Spleen (tissue), 7 donors: ENCODE results near the gene ATRIP.

Experiments
- CTCF ChIP-seq, 11 experiments: fragments of 200-600 bp in 7 of 11; fragments of 450-650 bp in 4 of 11; sonication (generic) in 4 of 11; IDR thresholded peaks in 8 of 11; conservative IDR thresholded peaks in 3 of 11; 1 replicate in 7 of 11; 2 replicates in 4 of 11; pipeline versions ENCODE4 v1.4.0 to v1.8.0; 2016 to 2021; ENCODE audit warnings: antibody characterized with exemption in 11 of 11, inconsistent platforms in 4 of 11, mild to moderate bottlenecking in 1 of 11
- POLR2A ChIP-seq, 3 donors: fragments of 450-650 bp; IDR thresholded peaks; one replicate each; pipeline ENCODE4 v1.5.1; 2017; ENCODE audit warnings: antibody characterized with exemption in 3 of 3, mild to moderate bottlenecking in 1 of 3
- POLR2AphosphoS5 ChIP-seq, 3 donors: sonication (generic); formaldehyde crosslinking; IDR thresholded peaks; one replicate each; pipeline ENCODE4 v1.5.1; 2017; ENCODE audit warnings: antibody characterized with exemption in 3 of 3
- donor health status: DM: no; HTN: no; CAD: no; lungs with moderate emphysema.
- donor health status: DM: no; HTN: no; CAD: no.
- donor health status: DM: no; HTN: no; CAD: no.

DNA sequence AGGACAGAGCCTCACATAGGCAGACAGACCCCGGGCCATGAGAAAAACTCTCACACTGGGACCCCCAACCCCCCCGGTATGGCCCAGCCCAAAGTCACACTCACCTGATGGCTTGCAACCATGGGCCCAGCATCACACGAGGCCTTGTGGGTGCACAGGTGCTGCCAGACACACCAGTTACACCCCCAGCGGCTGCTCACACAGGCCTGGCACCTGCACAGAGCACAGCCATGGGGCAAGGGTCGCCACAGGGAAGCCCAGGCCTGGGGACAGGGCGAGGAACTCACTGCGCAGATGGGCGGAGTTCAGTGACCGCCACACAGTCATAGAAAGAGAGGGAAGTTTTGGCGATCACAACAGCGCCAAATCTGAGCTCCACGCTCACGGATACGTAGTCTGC lies 26.0 kb upstream of the ATRIP start:
- TF ChIP-seq POLR2A (IDR thresholded peaks at IDR 0.05) (no peak), POLR2AphosphoS5 (IDR thresholded peaks at IDR 0.05) (no peak), CTCF (IDR thresholded peaks at IDR 0.05 in 8 of 11, conservative IDR thresholded peaks at IDR 0.05 in 3 of 11) (no peak)
